K562 (cell line): Measurements from ENCODE around the gene SH3BGRL2. TPM values are rescaled to one million over a fixed set of nuclear protein-coding genes. Genes with fewer than 3 reads are reported as not detected.

Experiments
- CBFA2T3 ChIP-seq: fragments of 450-650 bp; IDR thresholded peaks from 2 replicates; pipeline ENCODE4 v1.6.1; 2017
- CBX3 ChIP-seq, 2 experiments: IDR thresholded peaks; 1 replicate in 1 of 2; 2 replicates in 1 of 2; pipeline ENCODE4 v1.6.1; 2012; ENCODE audit warnings: inconsistent platforms in 2 of 2, low read length in 2 of 2, borderline replicate concordance in 1 of 2, control low read depth in 1 of 2
- ERF ChIP-seq: fragments of 450-650 bp; formaldehyde crosslinking; IDR thresholded peaks from 2 replicates; pipeline ENCODE4 v1.4.0; 2020; ENCODE audit warnings: mild to moderate bottlenecking, mixed read lengths
- ETS2 ChIP-seq: IDR thresholded peaks from 2 replicates; pipeline ENCODE4 v1.6.1; 2016; ENCODE audit warnings: borderline replicate concordance, missing genetic modification characterization, mild to moderate bottlenecking, moderate library complexity, missing compliant biosample characterization; ENCODE audit not compliant: poor library complexity, severe bottlenecking
- GTF2E2 ChIP-seq: fragments of 200-800 bp; sonication (Bioruptor generic); IDR thresholded peaks from 2 replicates; pipeline ENCODE4 v1.6.1; 2016; ENCODE audit warnings: missing genetic modification characterization, missing compliant biosample characterization
- JUNB ChIP-seq: fragments of 450-650 bp; formaldehyde crosslinking; conservative IDR thresholded peaks from 2 replicates; pipeline ENCODE4 v1.4.0; 2020; ENCODE audit warnings: mild to moderate bottlenecking
- MTA2 ChIP-seq: fragments of 450-650 bp; IDR thresholded peaks from 2 replicates; pipeline ENCODE4 v1.6.1; 2016; ENCODE audit warnings: low read depth
- PML ChIP-seq: IDR thresholded peaks from 2 replicates; pipeline ENCODE4 v1.6.1; 2012; ENCODE audit warnings: low read length, inconsistent platforms
- PREB ChIP-seq: sonication (generic); formaldehyde crosslinking; IDR thresholded peaks from 2 replicates; pipeline ENCODE4 v1.8.1; 2023; ENCODE audit warnings: mild to moderate bottlenecking, missing genetic modification reagents
- SAP30 ChIP-seq: fragments of 200-600 bp; sonication (generic); IDR thresholded peaks from 2 replicates; pipeline ENCODE4 v1.6.1; 2012; ENCODE audit warnings: borderline replicate concordance, low read depth, mild to moderate bottlenecking, moderate library complexity, low read length, control low read depth, inconsistent platforms; ENCODE audit not compliant: insufficient read depth, poor library complexity, severe bottlenecking
- TBL1XR1 ChIP-seq, 2 experiments: IDR thresholded peaks; 2 replicates each; pipeline ENCODE4 v1.6.1; 2012; ENCODE audit warnings: improper control_type of control experiment in 2 of 2, low read length in 2 of 2, mild to moderate bottlenecking in 1 of 2
- TBP ChIP-seq: optimal IDR thresholded peaks from 2 replicates; pipeline ENCODE3; 2011; ENCODE audit warnings: low read depth, low read length, improper control_type of control experiment
- VEZF1 ChIP-seq: fragments of 200-800 bp; sonication (Bioruptor generic); IDR thresholded peaks from 2 replicates; pipeline ENCODE4 v1.6.1; 2017; ENCODE audit warnings: missing genetic modification characterization, missing compliant biosample characterization
- ZNF232 ChIP-seq: sonication (generic); formaldehyde crosslinking; IDR thresholded peaks from 2 replicates; pipeline ENCODE4 v1.8.0; 2022; ENCODE audit warnings: mild to moderate bottlenecking, missing genetic modification reagents
- ZNF24 ChIP-seq: fragments of 450-650 bp; IDR thresholded peaks from 2 replicates; pipeline ENCODE4 v1.6.1; 2016
- ZNF79 ChIP-seq: fragments of 250-450 bp; sonication (Bioruptor Pico); IDR thresholded peaks from 2 replicates; pipeline ENCODE4 v1.4.0; 2020; ENCODE audit warnings: low read depth, mild to moderate bottlenecking, moderate library complexity
- ZSCAN29 ChIP-seq: fragments of 450-650 bp; IDR thresholded peaks from 2 replicates; pipeline ENCODE4 v1.6.1; 2017
- polyA plus RNA-seq, 8 experiments: library from polyadenylated mRNA; depleted of rRNA in 4 of 8; stranded (reverse) in 5 of 8; unstranded in 3 of 8; fragments of >200 nt; fragmentation: Nextera tagmentation in 2 of 8; fragmentation: Illumina TruSeq in 1 of 8; extraction: Ambion mirVana in 2 of 8; extraction: Trizol in 1 of 8; gene quantifications; 2 replicates each; pipeline versions ENCODE4 v1.2.1 to v1.2.3, GENCODE V29; 2011 to 2014; ENCODE audit warnings: inconsistent platforms in 1 of 8, missing spikeins in 1 of 8
- total RNA-seq, 7 experiments: library from RNA; depleted of rRNA in 6 of 7; stranded (reverse); fragments of >200 nt in 6 of 7; fragmentation: Illumina TruSeq in 2 of 7; extraction: Trizol in 2 of 7; gene quantifications; 2 replicates each; pipeline versions ENCODE4 v1.2.1 to v1.2.3, GENCODE V29; 2011 to 2021; ENCODE audit warnings: low replicate concordance in 1 of 7
- TF ChIP-seq, protein P1 (sequence below), 2 experiments: fragments of 200-800 bp in 1 of 2; sonication (Bioruptor generic) in 1 of 2; sonication (generic) in 1 of 2; formaldehyde crosslinking in 1 of 2; IDR thresholded peaks in 1 of 2; conservative IDR thresholded peaks in 1 of 2; 2 replicates each; pipeline versions ENCODE4 v1.5.0 to v1.6.1; 2016 to 2020; ENCODE audit warnings: missing compliant biosample characterization in 1 of 2, missing genetic modification characterization in 1 of 2, missing genetic modification reagents in 1 of 2
- TF ChIP-seq, protein P2 (sequence below): sonication (generic); formaldehyde crosslinking; IDR thresholded peaks from 2 replicates; pipeline ENCODE4 v1.8.1; 2022; ENCODE audit warnings: missing genetic modification reagents
- TF ChIP-seq, protein P3 (sequence below): IDR thresholded peaks from 2 replicates; pipeline ENCODE4 v1.6.1; 2011; ENCODE audit not compliant: insufficient read length; ENCODE audit errors: extremely low read depth

The SH3BGRL2 gene
- total and polyA plus RNA-seq, 9 of the 15 experiments (the other 6 are each of a cell fraction or from before 2014, with no cell fraction given) = 4.4 to 12.1 (median 7.3) TPM

- TF ChIP-seq, protein P1, sequence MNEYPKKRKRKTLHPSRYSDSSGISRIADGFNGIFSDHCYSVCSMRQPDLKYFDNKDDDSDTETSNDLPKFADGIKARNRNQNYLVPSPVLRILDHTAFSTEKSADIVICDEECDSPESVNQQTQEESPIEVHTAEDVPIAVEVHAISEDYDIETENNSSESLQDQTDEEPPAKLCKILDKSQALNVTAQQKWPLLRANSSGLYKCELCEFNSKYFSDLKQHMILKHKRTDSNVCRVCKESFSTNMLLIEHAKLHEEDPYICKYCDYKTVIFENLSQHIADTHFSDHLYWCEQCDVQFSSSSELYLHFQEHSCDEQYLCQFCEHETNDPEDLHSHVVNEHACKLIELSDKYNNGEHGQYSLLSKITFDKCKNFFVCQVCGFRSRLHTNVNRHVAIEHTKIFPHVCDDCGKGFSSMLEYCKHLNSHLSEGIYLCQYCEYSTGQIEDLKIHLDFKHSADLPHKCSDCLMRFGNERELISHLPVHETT (CRISPR knock-in tag; conservative IDR thresholded peaks at IDR 0.05 in 1 of 2, IDR thresholded peaks at IDR 0.05 in 1 of 2) = no peak
- TF ChIP-seq PML (peak; percentile 89), TBL1XR1 (IDR thresholded peaks at IDR 0.05; ENCODE audit: low read length in 2 of 2) (peak; percentile 45 to 58; a peak in 2 of 4 replicates), CBX3 (IDR thresholded peaks at IDR 0.05; ENCODE audit: borderline replicate concordance in 1 of 2, low read length in 2 of 2) (peak in 1 of 2 experiments; percentile 29; a peak in 1 of 3 replicates), ETS2 (tag) (no peak), JUNB (no peak), ERF (CRISPR knock-in tag) (no peak), ZNF79 (CRISPR knock-in tag) (no peak), SAP30 (no peak), PREB (no peak), MTA2 (peak; percentile 92), CBFA2T3 (peak; percentile 98), GTF2E2 (tag) (no peak), VEZF1 (CRISPR knock-in tag) (no peak), ZNF24 (no peak), ZNF232 (CRISPR knock-in tag) (no peak), ZSCAN29 (no peak; the same call in 1 of the 2 replicates), TBP (no peak)
- TF ChIP-seq, protein P2, sequence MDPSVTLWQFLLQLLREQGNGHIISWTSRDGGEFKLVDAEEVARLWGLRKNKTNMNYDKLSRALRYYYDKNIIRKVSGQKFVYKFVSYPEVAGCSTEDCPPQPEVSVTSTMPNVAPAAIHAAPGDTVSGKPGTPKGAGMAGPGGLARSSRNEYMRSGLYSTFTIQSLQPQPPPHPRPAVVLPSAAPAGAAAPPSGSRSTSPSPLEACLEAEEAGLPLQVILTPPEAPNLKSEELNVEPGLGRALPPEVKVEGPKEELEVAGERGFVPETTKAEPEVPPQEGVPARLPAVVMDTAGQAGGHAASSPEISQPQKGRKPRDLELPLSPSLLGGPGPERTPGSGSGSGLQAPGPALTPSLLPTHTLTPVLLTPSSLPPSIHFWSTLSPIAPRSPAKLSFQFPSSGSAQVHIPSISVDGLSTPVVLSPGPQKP = no peak
- TF ChIP-seq, protein P3, sequence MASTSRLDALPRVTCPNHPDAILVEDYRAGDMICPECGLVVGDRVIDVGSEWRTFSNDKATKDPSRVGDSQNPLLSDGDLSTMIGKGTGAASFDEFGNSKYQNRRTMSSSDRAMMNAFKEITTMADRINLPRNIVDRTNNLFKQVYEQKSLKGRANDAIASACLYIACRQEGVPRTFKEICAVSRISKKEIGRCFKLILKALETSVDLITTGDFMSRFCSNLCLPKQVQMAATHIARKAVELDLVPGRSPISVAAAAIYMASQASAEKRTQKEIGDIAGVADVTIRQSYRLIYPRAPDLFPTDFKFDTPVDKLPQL = no peak
Measured at GRCh38 chr6:79604583-79605037, 26.5 kb upstream of the SH3BGRL2 start (continued).
